Measurements from ENCODE around the gene RASGEF1C. TPM values are rescaled to one million over a fixed set of nuclear protein-coding genes. Genes with fewer than 3 reads are reported as not detected.

The RASGEF1C gene
- total and polyA plus RNA-seq, 2 experiments from 2014 or later, result 0.40 to 0.42 TPM

DNA sequence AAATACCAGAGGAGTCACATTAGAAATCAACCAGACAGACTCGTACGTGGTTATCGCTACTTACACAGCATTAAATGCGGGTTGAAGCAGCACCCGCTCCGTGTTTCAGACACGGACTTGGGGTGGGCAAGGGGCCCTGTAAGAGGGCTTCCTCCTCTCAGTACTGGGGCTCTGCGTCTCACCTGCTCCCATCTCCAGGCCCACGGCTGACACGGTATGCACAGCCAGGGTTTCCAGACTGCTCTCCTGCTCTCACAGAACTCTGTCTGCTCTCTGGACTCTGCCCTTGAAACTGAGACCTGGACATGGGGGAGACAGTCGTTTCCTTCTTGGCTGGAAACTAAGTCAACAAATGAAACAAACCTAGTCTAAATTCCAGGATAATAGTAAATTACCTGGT is 24.7 kb upstream of the RASGEF1C start (continued):
- TF ChIP-seq CTCF (conservative IDR thresholded peaks at IDR 0.05; ENCODE audit: low read depth in 2 of 2), result no peak

DNA sequence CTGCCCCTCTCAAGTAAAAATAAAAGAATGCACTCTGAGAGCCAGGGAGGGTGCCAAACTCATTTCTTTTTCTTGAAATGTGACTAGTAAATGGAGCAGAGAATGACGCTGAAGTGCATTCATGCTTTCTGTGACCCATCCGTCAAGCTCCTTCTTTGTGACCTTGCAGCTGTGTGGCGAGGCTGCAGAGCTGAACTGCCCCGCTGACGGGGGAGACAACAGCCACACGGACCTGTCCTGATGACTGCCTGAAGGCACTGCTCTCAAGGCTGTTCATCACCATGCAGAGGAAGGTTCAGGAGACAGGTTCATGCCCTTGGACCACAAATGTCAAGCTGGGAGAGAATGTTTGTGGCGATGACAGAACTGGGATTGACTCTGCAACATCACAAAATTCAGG is 21.0 kb upstream of the RASGEF1C start:
- Mint-ChIP-seq H3K27me3 (ENCODE audit: insufficient read depth, low read depth, poor library complexity) (no peaks in the 10 kb centered on the region), H3K27ac (no peak overlapping the region), H3K4me3 (no peak overlapping the region), H3K36me3 (ENCODE audit: low read depth) (peaks cover 45% of the 10 kb centered on the region), H3K4me1 (peaks cover 2% of the 10 kb centered on the region; the same call in 1 of the 3 replicates), H3K9me3 (peaks cover 26% of the 10 kb centered on the region)
- ATAC-seq (no peak), DNase-seq (ENCODE audit: low spot score) (no peak)
- Histone ChIP-seq H4K20me1 (replicated peaks; ENCODE audit: insufficient read depth) (0 out of 2 replicates have a peak, but pooled peaks cover 2% of the 10 kb centered on the region), H2AFZ (no peak overlapping the region), H3K27ac (ENCODE audit: low read depth) (no peak overlapping the region), H3K79me2 (replicated peaks; ENCODE audit: insufficient read depth) (no peaks in the 10 kb centered on the region), H3K27me3 (ENCODE audit: insufficient read depth) (no peaks in the 10 kb centered on the region), H3K4me1 (ENCODE audit: insufficient read depth) (no peaks in the 10 kb centered on the region), H3K4me2 (no peak overlapping the region), H3K9me2 (ENCODE audit: insufficient read depth) (no peaks in the 10 kb centered on the region), H3F3A (replicated peaks; ENCODE audit: low read depth) (no peaks in the 10 kb centered on the region), H3K36me3 (ENCODE audit: insufficient read depth) (peaks cover 3% of the 10 kb centered on the region; the same call in 1 of the 2 replicates), H3K4me3 (no peak overlapping the region)
- TF ChIP-seq ZNF331 (CRISPR knock-in tag; IDR thresholded peaks at IDR 0.05; ENCODE audit: low read depth) (no peak), EZH2 (IDR thresholded peaks at IDR 0.05; ENCODE audit: low read depth, unreplicated experiment) (no peak), POLR2AphosphoS5 (IDR thresholded peaks at IDR 0.05; ENCODE audit: low read depth) (no peak), EZH2phosphoT487 (IDR thresholded peaks at IDR 0.05; ENCODE audit: unreplicated experiment) (no peak), NANOG (IDR thresholded peaks at IDR 0.05; ENCODE audit: borderline replicate concordance) (no peak)

GRCh38 chr5:180222056-180222455 is 13.0 kb upstream of the RASGEF1C start:
- Histone ChIP-seq H3K36me3 (ENCODE audit: insufficient read depth) (no peaks in the 10 kb centered on the region), H3K79me2 (replicated peaks; ENCODE audit: insufficient read depth) (no peaks in the 10 kb centered on the region), H3K4me1 (ENCODE audit: insufficient read depth) (no peaks in the 10 kb centered on the region), H3F3A (replicated peaks; ENCODE audit: low read depth) (no peaks in the 10 kb centered on the region), H3K4me2 (no peak overlapping the region), H4K20me1 (replicated peaks; ENCODE audit: insufficient read depth) (no peaks in the 10 kb centered on the region), H3K27ac (ENCODE audit: low read depth) (no peak overlapping the region), H3K9me2 (ENCODE audit: insufficient read depth) (no peaks in the 10 kb centered on the region), H2AFZ (no peak overlapping the region), H3K4me3 (no peak overlapping the region), H3K27me3 (ENCODE audit: insufficient read depth) (no peaks in the 10 kb centered on the region)
- ATAC-seq (no peak), DNase-seq (ENCODE audit: low spot score) (no peak)
- no peak overlapping the region for H3K27ac Mint-ChIP-seq
- H3K4me1 Mint-ChIP-seq, result no peaks in the 10 kb centered on the region
- peaks cover 46% of the 10 kb centered on the region for H3K36me3 Mint-ChIP-seq (ENCODE audit: low read depth)
- H3K27me3 Mint-ChIP-seq (ENCODE audit: insufficient read depth, low read depth, poor library complexity), result peaks cover 3% of the 10 kb centered on the region
- no peak overlapping the region for H3K4me3 Mint-ChIP-seq
- H3K9me3 Mint-ChIP-seq, result peaks cover 73% of the 10 kb centered on the region
- TF ChIP-seq STAT1 (IDR thresholded peaks at IDR 0.05; ENCODE audit: unreplicated experiment) (no peak), ZNF114 (CRISPR knock-in tag; IDR thresholded peaks at IDR 0.05) (no peak), POLR2AphosphoS5 (IDR thresholded peaks at IDR 0.05; ENCODE audit: low read depth) (no peak), CTCF (conservative IDR thresholded peaks at IDR 0.05; ENCODE audit: low read depth in 2 of 2) (no peak), JUNB (IDR thresholded peaks at IDR 0.05; ENCODE audit: unreplicated experiment) (no peak), ZNF462 (CRISPR knock-in tag; IDR thresholded peaks at IDR 0.05) (no peak)

Data from GM23338 (cell line).